ENCODE data around the gene ZNF516.

- TF ChIP-seq CTCF (conservative IDR thresholded peaks at IDR 0.05; ENCODE audit: low read depth, low read length), result no peak
- TF ChIP-seq ELK1 (IDR thresholded peaks at IDR 0.05; ENCODE audit: borderline replicate concordance, low read depth, low read length), result no peak
- TF ChIP-seq RFX5 (IDR thresholded peaks at IDR 0.05; ENCODE audit: low read depth, low read length), result no peak
- no peak for TF ChIP-seq USF2 (IDR thresholded peaks at IDR 0.05; ENCODE audit: low read depth, low read length)
These were observed 142.0 kb downstream of the ZNF516 start for GRCh38 chr18:76353046-76353445.
